Measurements from ENCODE around the gene LAMC2. TPM values are rescaled to one million over a fixed set of nuclear protein-coding genes. Genes with fewer than 3 reads are reported as not detected.

LAMC2 gene
- total and polyA plus RNA-seq, 2 of the 8 experiments (the other 6 are each of a cell fraction or from before 2014, with no cell fraction given): 4.6 to 12.9 TPM

DNA sequence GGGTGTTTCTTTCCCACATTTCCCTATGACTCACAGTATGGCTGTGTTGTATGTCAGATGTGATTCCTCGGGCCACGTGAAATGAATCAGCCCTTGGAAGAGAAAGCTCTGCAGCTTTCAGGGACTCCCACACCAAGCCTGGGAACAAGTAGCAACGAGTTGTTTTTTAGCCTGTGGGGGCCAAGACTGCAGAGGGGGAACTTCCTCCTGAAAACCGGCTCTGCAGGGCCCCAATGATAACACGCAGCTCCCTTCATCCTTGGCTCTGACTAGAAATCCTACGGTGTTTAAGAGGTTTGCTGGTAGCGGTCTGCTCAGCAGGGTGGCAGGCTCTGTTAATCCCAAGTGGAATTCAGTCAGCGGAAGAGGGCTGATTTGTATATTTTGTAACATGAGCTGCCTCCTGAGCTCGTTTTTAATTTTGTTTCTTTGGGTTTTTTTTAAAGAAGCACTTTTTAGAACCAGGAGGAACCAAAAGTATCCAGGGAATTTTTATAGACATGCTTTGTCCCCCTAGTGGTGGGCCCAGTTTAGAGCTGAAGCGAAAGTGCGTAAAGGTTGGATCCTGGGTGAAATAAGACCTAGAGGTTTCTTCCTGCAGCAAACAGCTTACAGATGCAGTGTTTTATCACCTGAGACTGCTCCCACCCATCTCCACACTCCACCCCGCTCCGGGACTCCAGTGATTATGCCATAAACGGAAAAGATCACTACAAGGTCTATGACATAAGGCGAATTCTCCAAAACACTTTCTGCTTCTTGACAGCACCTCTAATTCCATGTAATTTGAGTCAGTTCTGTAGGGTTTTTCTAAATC lies 48.8 kb downstream of the LAMC2 start:
- ChIA-PET POLR2A (ENCODE audit: partially characterized antibody) (interaction anchor here (0.8 to 2.0 kb wide), 5 partner anchors 12 to 42 kb away, joined by 3 to 5 read pairs (median 3); no protein-coding TSS in a partner anchor), CTCF (ENCODE audit: partially characterized antibody) (interaction anchor here (0.7 to 2.3 kb wide), 34 partner anchors 10 to 420 kb away, joined by 3 to 15 read pairs (median 4); no protein-coding TSS in a partner anchor)
- Histone ChIP-seq H3K4ac (replicated peaks; ENCODE audit: insufficient read length, low read depth, low read length) (no peak overlapping the region), H2AK5ac (ENCODE audit: low read depth, low read length) (no peak overlapping the region), H3K27ac (ENCODE audit: low read depth, low read length) (peak overlapping the region; percentile 11; the same call in 1 of the 2 replicates), H3K23ac (ENCODE audit: insufficient read length) (no peak overlapping the region), H3K79me2 (ENCODE audit: control insufficient read depth in 1 of 2, insufficient read depth in 2 of 2, low read length in 2 of 2) (no peaks in the 10 kb centered on the region), H3K4me2 (ENCODE audit: insufficient read depth in 1 of 2, low read depth in 2 of 2, low read length in 2 of 2) (peak overlapping the region; percentile 52 to 58), H3K79me1 (ENCODE audit: low read depth, low read length) (no peaks in the 10 kb centered on the region), H3K56ac (replicated peaks; ENCODE audit: insufficient read length, low read depth, low read length) (no peak overlapping the region), H3K18ac (ENCODE audit: extremely low read depth, low read length) (peak overlapping the region; percentile 78; the same call in 1 of the 2 replicates), H2BK5ac (ENCODE audit: low read depth, low read length) (peak overlapping the region; percentile 66; the same call in 1 of the 2 replicates), H3K27me3 (replicated peaks in 1 of 4; ENCODE audit: control insufficient read depth in 3 of 4, extremely low read depth in 1 of 4, insufficient read depth in 3 of 4, low read length in 3 of 4) (no peaks in the 10 kb centered on the region), H3K9me3 (ENCODE audit: insufficient read depth in 2 of 2, low read depth in 1 of 2, low read length in 1 of 2) (no peaks in the 10 kb centered on the region), H2BK20ac (ENCODE audit: low read length) (no peak overlapping the region; the same call in 1 of the 2 replicates), H4K5ac (ENCODE audit: insufficient read length, low read depth, low read length) (no peak overlapping the region), H3K23me2 (ENCODE audit: low read depth, low read length) (no peaks in the 10 kb centered on the region; the same call in 1 of the 2 replicates), H4K20me1 (replicated peaks in 1 of 2; ENCODE audit: control insufficient read depth in 1 of 2, insufficient read depth in 2 of 2, low read length in 2 of 2) (no peaks in the 10 kb centered on the region), H3K9ac (replicated peaks in 1 of 4; ENCODE audit: extremely low read depth in 1 of 4, low read depth in 3 of 4, low read length in 3 of 4) (no peak overlapping the region), H2BK120ac (replicated peaks; ENCODE audit: low read depth, low read length) (no peak overlapping the region), H4K91ac (replicated peaks; ENCODE audit: insufficient read length, low read length) (peak overlapping the region; percentile 79), H4K8ac (ENCODE audit: extremely low read depth, insufficient read depth, low read length) (no peak overlapping the region), H2BK12ac (ENCODE audit: low read depth, low read length) (0 out of 2 replicates have a peak overlapping the region, but pooled peaks have one; percentile 44), H3K36me3 (ENCODE audit: control insufficient read depth in 2 of 4, insufficient read depth in 4 of 4, low read length in 3 of 4) (peaks cover 0 to 3% (median 0%) of the 10 kb centered on the region in 4 experiments; a peak in 1 of 8 replicates), H3K4me1 (replicated peaks in 1 of 4; ENCODE audit: control insufficient read depth in 3 of 4, insufficient read depth in 4 of 4, low read length in 3 of 4) (peaks cover 7 to 12% (median 10%) of the 10 kb centered on the region in 4 experiments; a peak in 6 of 7 replicates), H3K14ac (ENCODE audit: insufficient read length) (no peak overlapping the region), H3K4me3 (ENCODE audit: extremely low read depth in 1 of 4, insufficient read depth in 2 of 4, low read depth in 3 of 4, low read length in 4 of 4) (peak overlapping the region in 3 of 4 experiments; percentile 9 to 44 (median 19); a peak in 5 of 8 replicates), H2AFZ (ENCODE audit: low read length) (peak overlapping the region; percentile 57; the same call in 1 of the 2 replicates), H2BK15ac (ENCODE audit: low read length) (peak overlapping the region; percentile 35; the same call in 1 of the 2 replicates)
- DNase-seq (ENCODE audit: low read depth in 1 of 2, low spot score in 2 of 2) (peak; percentile 41 to 66), FAIRE-seq (peak; percentile 7)
- WGBS, 2 experiments (ENCODE audit: extremely low coverage in 1 of 2, insufficient coverage in 1 of 2, insufficient read length in 1 of 2, insufficient replicate concordance in 2 of 2, low coverage in 1 of 2, low lambda C conversion rate in 2 of 2, missing lambda C conversion rate in 1 of 2): 14% methylated on average over 15 of the region's 15 CpGs; no CpG with 5 or more reads in 1 of the 2 experiments
- no peak for TF ChIP-seq BCL11A (IDR thresholded peaks at IDR 0.05; ENCODE audit: low read depth in 2 of 2, low read length in 2 of 2)
- 0 out of 2 replicates have a peak, but pooled peaks have one; percentile 24 for TF ChIP-seq TAF1 (IDR thresholded peaks at IDR 0.05; ENCODE audit: low read depth, low read length)
- TF ChIP-seq SIX5 (IDR thresholded peaks at IDR 0.05; ENCODE audit: low read depth, low read length): peak; percentile 6; the same call in 1 of the 2 replicates
- peak in 1 of 2 experiments; percentile 28; a peak in 1 of 4 replicates for TF ChIP-seq SIN3A (conservative IDR thresholded peaks at IDR 0.05 in 1 of 2, IDR thresholded peaks at IDR 0.05 in 1 of 2; ENCODE audit: low read depth in 1 of 2, low read length in 2 of 2)
- TF ChIP-seq SRF (IDR thresholded peaks at IDR 0.05; ENCODE audit: low read depth, low read length): no peak
- no peak for TF ChIP-seq EGR1 (IDR thresholded peaks at IDR 0.05; ENCODE audit: borderline replicate concordance, low read depth, low read length)
- TF ChIP-seq TBP (IDR thresholded peaks at IDR 0.05; ENCODE audit: low read depth, low read length): no peak
- TF ChIP-seq HDAC2 (IDR thresholded peaks at IDR 0.05; ENCODE audit: borderline replicate concordance in 1 of 2, low read depth in 2 of 2, low read length in 2 of 2): peak in 1 of 2 experiments; percentile 14; a peak in 1 of 4 replicates
- no peak for TF ChIP-seq PHF8 (conservative IDR thresholded peaks at IDR 0.05; ENCODE audit: low read depth, low read length)
- no peak for TF ChIP-seq GTF2F1 (IDR thresholded peaks at IDR 0.05; ENCODE audit: borderline replicate concordance, low read depth, low read length)
